Adrenal gland (tissue), 12 donors: Measurements from ENCODE around the gene TMCC3. TPM values are rescaled to one million over a fixed set of nuclear protein-coding genes. Genes with fewer than 3 reads are reported as not detected.
A peak's percentile ranks its signal among the peaks of the same experiment; 100 is the strongest.

Source experiments
- DNase-seq, 7 donors: peaks; one replicate each; pipeline ENCODE4 v3.0.0-alpha.2; 2019 to 2020
- H3K27ac ChIP-seq, 5 donors: fragments of 200-600 bp; sonication (generic) in 4 of 5; 1 replicate in 3 of 5; 2 replicates in 2 of 5; pipeline versions ENCODE4 v1.5.1 to v1.8.0; 2016 to 2020; ENCODE audit warnings: mild to moderate bottlenecking in 1 of 5
- H3K27me3 ChIP-seq: fragments of 200-600 bp; 2 replicates; pipeline ENCODE4 v1.8.0; 2021
- H3K36me3 ChIP-seq, 2 donors: fragments of 200-600 bp; replicated peaks in 1 of 2; 1 replicate in 1 of 2; 2 replicates in 1 of 2; pipeline versions ENCODE4 v1.5.1 to v1.8.0; 2018 to 2022
- H3K4me1 ChIP-seq, 2 donors: fragments of 200-600 bp; replicated peaks in 1 of 2; 1 replicate in 1 of 2; 2 replicates in 1 of 2; pipeline versions ENCODE4 v1.5.1 to v1.8.0; 2018 to 2021
- H3K4me3 ChIP-seq, 4 donors: fragments of 200-600 bp; sonication (generic) in 3 of 4; one replicate each; pipeline ENCODE4 v1.5.1; 2016 to 2018
- H3K9me3 ChIP-seq, 3 donors: fragments of 200-600 bp; sonication (generic) in 1 of 3; replicated peaks in 1 of 3; 1 replicate in 2 of 3; 2 replicates in 1 of 3; pipeline versions ENCODE4 v1.5.1 to v1.8.0; 2016 to 2021
- POLR2A ChIP-seq, 2 donors: fragments of 450-650 bp; IDR thresholded peaks; one replicate each; pipeline ENCODE4 v1.6.1; 2017; ENCODE audit warnings: antibody characterized with exemption in 2 of 2, mild to moderate bottlenecking in 2 of 2, moderate library complexity in 1 of 2
- WGBS, 4 donors: extraction: QIAGEN DNeasy Blood & Tissue Kit in 2 of 4; methylation state at CpG; one replicate each; pipeline versions ENCODE4 v1.1.5 to v1.1.7; 2013 to 2017; 5-methylcytosine and 5-hydroxymethylcytosine counted together
- intact Hi-C, 2 donors: fragments of 100-400 bp; cut with DNase I; formaldehyde crosslinking; loops; one replicate each; pipeline versions ENCODE4 v1.14.1 to v1.15.0; 2022 to 2023
- polyA plus RNA-seq, 3 donors: library from polyadenylated mRNA; stranded (reverse); fragments of 200-250 nt in 2 of 3; fragments of 350-450 nt in 1 of 3; fragmentation: Illumina TruSeq in 1 of 3; extraction: RNeasy Lipid Tissue Mini Kit (QIAGEN cat#74804) in 1 of 3; gene quantifications; one replicate each; pipeline ENCODE4 v1.2.3, GENCODE V29; 2013 to 2014
- total RNA-seq, 9 donors: library from RNA; depleted of rRNA in 4 of 9; stranded (reverse); fragments of >200 nt in 4 of 9; fragments of 120-200 nt in 1 of 9; fragmentation: NEBNext Ultra II Directional in 1 of 9; extraction: Animal tissue kit (Norgen Biotek cat#: 25700) in 1 of 9; gene quantifications; one replicate each; pipeline versions ENCODE4 v1.1.0 to v1.2.4, GENCODE V29; 2013 to 2023
- TF ChIP-seq, protein P1 (sequence below), 6 experiments: fragments of 450-650 bp in 4 of 6; fragments of 200-600 bp in 2 of 6; sonication (generic) in 1 of 6; IDR thresholded peaks; 1 replicate in 5 of 6; 2 replicates in 1 of 6; pipeline versions ENCODE4 v1.5.1 to v1.8.0; 2016 to 2021; ENCODE audit warnings: antibody characterized with exemption in 6 of 6, mild to moderate bottlenecking in 2 of 6, moderate library complexity in 1 of 6
- donor health status: healthy with polysubstance abuse.
- donor health status: Bipolar disorder and iron deficiency.
- donor health status: DM: yes; HTN: yes; CAD: no.
- donor health status: DM: no; HTN: no; CAD: no.
- donor health status: DM: no; HTN: no; CAD: no.
- donor health status: DM: yes; HTN: yes; CAD: no.

The TMCC3 gene
- total and polyA plus RNA-seq, 12 donors: 1.2 to 13.4 (median 6.7) TPM

DNA sequence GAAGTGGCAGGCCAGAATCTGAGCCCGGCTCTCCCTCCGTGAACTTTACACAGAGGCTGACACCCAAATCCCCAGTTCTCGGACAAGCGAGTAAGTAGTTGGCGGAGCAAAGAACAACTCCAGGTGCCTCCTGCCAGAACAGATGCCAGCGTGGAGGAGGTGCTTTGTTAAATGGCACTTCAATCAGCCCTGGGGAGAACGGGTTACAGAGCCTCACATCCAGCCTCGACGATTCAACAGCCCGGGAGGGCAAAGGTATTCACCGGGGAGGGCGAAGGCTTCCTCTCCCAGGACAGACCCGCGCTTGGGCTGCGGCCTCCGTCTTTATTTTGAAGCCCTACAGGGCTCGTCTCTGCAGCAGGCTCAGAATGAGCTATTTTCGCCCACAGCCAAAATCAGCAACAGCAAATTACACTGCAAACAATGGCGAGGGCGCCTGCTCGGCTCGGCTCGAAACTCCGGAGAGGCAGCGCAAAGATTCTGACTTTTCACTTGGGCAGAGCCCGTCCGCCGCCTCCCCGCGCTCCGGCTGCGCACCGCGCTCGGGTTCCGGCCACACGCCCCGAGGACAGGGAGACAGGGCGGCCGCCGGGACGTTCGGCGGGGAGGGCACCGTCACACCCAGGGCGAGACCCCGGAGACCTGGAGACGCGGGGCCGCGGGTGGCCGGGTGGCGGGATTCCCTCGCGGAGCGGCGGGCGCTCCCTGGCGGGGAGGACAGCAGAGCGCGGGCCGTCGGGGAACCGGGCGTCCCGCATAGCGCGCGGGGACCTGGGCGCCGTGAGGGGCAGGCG is 811 bp downstream of the TMCC3 start:
- H3K4me3 ChIP-seq: peak overlapping the region in 3 of 4 donors; percentile 28 to 76 (median 63)
- H3K9me3 ChIP-seq: no peaks in the 10 kb centered on the region
- no peak for TF ChIP-seq POLR2A (IDR thresholded peaks at IDR 0.05)
- TF ChIP-seq, protein P1, sequence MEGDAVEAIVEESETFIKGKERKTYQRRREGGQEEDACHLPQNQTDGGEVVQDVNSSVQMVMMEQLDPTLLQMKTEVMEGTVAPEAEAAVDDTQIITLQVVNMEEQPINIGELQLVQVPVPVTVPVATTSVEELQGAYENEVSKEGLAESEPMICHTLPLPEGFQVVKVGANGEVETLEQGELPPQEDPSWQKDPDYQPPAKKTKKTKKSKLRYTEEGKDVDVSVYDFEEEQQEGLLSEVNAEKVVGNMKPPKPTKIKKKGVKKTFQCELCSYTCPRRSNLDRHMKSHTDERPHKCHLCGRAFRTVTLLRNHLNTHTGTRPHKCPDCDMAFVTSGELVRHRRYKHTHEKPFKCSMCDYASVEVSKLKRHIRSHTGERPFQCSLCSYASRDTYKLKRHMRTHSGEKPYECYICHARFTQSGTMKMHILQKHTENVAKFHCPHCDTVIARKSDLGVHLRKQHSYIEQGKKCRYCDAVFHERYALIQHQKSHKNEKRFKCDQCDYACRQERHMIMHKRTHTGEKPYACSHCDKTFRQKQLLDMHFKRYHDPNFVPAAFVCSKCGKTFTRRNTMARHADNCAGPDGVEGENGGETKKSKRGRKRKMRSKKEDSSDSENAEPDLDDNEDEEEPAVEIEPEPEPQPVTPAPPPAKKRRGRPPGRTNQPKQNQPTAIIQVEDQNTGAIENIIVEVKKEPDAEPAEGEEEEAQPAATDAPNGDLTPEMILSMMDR (IDR thresholded peaks at IDR 0.05): peak in 4 of 6 experiments; percentile 19 to 37 (median 25)
- intact Hi-C loops: no loop called here
- peak overlapping the region in 3 of 5 donors; percentile 55 to 76 (median 60) for H3K27ac ChIP-seq
- peaks cover 7 to 17% of the 10 kb centered on the region in 2 donors for H3K4me1 ChIP-seq
- 3 to 16% (median 5%) methylated on average over 17 to 72 of the region's 72 CpGs for WGBS, 4 donors
- DNase-seq: peak; percentile 40 to 61 (median 47)
- no peaks in the 10 kb centered on the region for H3K36me3 ChIP-seq
- no peaks in the 10 kb centered on the region for H3K27me3 ChIP-seq

DNA sequence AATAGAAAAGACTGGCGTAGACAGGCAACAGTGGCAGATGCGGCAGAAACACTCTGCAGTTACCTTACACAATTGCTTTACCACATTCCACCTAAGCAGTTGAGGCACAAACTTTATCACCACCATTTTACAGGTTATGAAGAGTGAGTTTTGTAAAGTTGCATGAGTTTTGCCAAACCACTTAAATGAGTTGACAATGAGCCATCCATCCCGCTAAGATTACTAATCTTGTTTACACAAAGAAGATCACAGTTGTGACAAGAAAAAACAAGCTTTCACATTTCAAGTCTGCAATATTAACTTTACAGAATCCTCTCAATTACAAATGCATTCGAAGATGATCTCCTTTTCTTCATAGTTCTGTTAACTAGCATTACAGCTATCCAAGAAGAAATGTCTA is 1.8 kb downstream of the TMCC3 start:
- intact Hi-C loops: no loop called here
- Histone ChIP-seq H3K4me1 (peaks cover 7 to 20% of the 10 kb centered on the region in 2 donors), H3K27ac (no peak overlapping the region), H3K36me3 (no peaks in the 10 kb centered on the region), H3K9me3 (no peaks in the 10 kb centered on the region), H3K27me3 (no peaks in the 10 kb centered on the region), H3K4me3 (peak overlapping the region in 1 of 4 donors; percentile 76)
- TF ChIP-seq, protein P1 (IDR thresholded peaks at IDR 0.05): no peak
- TF ChIP-seq POLR2A (IDR thresholded peaks at IDR 0.05): no peak
- no peak for DNase-seq
- WGBS, 4 donors: 83 to 88% (median 85%) methylated on average over 4 of the region's 4 CpGs

DNA sequence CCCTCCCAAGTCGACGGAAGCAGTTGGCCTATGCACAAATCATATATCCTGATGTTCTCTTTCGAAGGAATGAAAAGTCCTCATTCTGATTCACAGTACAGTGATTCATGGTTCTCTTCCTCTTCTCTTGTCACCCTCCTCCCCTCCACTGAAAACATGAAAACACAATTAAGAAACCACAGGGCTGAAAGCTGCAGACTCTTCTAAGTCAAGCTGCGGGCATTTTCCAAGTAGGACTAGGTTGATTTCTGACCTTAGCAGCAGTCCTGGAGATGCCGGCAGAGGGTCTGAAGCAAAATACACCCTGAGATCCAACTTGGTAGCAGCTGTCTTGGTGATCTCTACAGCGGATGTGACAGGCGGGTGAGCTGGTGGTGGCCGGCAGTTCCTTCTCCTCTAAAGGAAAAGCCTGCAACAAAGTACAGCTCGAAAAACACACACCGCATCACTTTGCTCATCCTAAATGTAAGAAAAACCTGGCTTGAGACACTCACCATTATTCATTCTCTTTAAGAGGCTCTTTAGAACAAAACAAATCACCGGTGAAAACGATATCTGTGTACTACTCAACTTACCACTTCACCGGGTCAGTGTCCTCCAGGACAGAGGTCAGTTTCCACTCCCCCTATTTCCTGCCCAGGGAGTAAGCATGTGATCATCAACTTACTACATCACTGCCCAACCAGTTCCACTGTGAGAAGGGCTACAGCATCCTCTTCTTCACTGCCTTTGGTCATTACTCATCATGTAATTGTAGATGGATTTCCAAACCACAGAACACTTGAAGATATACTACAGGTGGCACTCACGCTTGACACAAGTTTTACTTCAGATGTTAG is 6.0 kb downstream of the TMCC3 start:
- Histone ChIP-seq H3K4me1 (peaks cover 7 to 21% of the 10 kb centered on the region in 2 donors), H3K27me3 (no peaks in the 10 kb centered on the region), H3K4me3 (peak overlapping the region in 1 of 4 donors; percentile 21), H3K27ac (peak overlapping the region in 3 of 5 donors; percentile 3 to 80 (median 43)), H3K36me3 (no peaks in the 10 kb centered on the region), H3K9me3 (no peaks in the 10 kb centered on the region)
- 56 to 63% (median 60%) methylated on average over 14 of the region's 14 CpGs for whole genome bisulfite sequencing, 4 donors
- DNase-seq: peak in 5 of 7 donors; percentile 19 to 61 (median 32)
- intact Hi-C loops: no loop called here
- TF ChIP-seq, protein P1 (IDR thresholded peaks at IDR 0.05): no peak
- TF ChIP-seq POLR2A (IDR thresholded peaks at IDR 0.05): no peak

DNA sequence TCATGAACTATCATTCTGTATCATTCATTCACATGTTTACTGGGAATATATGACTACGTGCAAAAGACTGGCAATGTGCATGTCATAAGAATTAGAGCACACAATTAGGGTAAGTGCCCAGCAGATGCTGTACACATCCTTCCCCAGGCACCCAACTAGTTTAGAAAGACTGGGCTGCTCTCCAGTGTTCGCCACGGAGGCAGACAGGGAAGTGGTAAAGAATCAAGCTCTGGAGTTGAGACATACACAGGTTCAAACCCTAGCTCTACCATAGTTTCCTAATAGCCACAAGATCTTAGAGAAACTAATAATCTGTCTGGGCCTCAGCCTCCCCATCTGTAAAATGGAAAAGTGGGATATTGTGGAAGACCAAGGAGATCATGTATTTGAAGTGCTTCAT is 6.8 kb downstream of the TMCC3 start:
- Histone ChIP-seq H3K27ac (peak overlapping the region in 3 of 5 donors; percentile 3 to 80 (median 43)), H3K9me3 (no peaks in the 10 kb centered on the region), H3K4me3 (no peak overlapping the region), H3K27me3 (no peaks in the 10 kb centered on the region), H3K36me3 (no peaks in the 10 kb centered on the region), H3K4me1 (peaks cover 0 to 13% of the 10 kb centered on the region in 2 donors)
- intact Hi-C loops: no loop called here
- DNase-seq: peak in 5 of 7 donors; percentile 13 to 53 (median 37)
- whole genome bisulfite sequencing, 4 donors: 75 to 94% (median 83%) methylated on average over 3 of the region's 3 CpGs
- no peak for TF ChIP-seq POLR2A (IDR thresholded peaks at IDR 0.05)
- TF ChIP-seq, protein P1 (IDR thresholded peaks at IDR 0.05): no peak
